GM18868 (cell line): ENCODE results near the gene PRDM5.

Experiments
- ATAC-seq: cut with Tn5 transposase; IDR thresholded peaks from one replicate; pipeline ENCODE4 v1.9.1; 2021; ENCODE audit warnings: mild to moderate bottlenecking, moderate library complexity; ENCODE audit not compliant: unreplicated experiment

Gene PRDM5

DNA sequence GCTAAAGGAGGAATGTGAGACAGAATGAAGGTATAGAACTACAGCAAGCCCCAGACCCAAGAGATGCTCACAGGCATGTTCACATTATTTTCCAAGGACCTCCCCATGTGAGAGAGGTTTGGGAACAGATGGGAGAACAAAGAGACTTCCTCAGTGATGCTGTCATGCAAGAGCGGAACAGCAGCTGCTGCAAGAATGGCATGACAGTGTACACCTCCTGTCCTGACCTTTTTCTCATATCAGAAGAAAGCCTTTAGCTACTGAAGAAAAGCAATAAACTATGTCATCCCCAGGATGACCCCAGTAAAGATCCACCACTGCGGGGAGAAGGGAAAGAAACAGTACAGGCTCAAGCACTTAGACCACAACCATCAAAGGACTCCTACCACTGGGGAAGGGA lies 7.2 kb downstream of the PRDM5 start:
- no peak for ATAC-seq

DNA sequence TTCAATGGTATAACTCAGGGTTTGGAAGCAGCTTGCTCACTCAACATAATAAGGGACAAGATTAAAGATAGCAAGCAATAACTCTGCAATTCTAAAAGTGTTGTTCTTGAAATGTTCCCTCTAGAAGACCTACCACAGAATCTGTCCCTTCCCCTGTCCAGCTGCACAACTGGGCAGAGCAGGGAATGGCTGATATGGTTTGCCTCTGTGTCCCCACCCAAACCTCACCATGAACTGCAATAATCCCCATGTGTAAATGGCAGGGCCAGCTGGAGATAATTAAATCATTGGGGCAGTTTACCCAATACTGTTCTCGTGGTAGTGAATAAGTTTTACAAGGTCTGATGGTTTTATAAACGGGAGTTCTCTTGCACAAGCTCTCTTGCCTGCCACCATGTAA lies 19.1 kb downstream of the PRDM5 start:
- ATAC-seq = no peak

DNA sequence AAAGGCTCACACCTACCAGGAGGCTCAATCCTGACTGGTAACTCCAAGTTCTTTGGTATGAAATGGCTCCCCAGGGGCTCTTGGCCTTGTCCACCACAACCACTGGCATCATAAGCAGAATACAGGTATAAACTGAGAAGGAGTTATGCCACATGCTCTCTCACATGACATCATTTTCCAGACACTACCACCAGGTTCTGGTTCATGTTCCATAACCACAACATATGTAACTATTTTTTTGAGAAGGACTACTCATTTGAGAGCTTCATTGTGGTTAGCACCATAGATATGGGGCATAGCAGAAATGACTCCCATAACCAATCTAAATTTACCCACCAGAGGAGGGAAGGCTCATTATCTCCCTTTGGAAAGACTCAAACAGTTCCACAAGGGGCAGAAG lies 19.6 kb downstream of the PRDM5 start:
- ATAC-seq = no peak

DNA sequence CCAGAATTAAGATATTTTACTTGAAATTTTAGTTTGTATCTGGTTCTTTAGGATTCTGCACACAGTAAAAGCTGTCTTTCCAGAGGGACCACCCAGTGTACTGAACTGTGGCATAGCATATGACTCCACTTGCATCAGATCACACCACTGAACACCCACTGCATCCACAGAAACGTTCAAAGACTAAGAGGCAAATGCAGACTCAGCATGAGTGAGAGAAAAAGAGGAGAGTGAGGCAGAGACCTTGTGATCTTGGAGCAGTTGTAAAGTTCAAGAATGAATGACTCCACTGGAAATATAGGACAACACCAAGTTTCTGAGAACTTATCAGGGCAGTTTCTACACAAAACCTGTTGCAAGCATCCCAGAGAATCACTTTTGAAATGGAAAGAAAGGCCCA lies 20.8 kb downstream of the PRDM5 start:
- no peak for ATAC-seq

- ATAC-seq = no peak
Observed at GRCh38 chr4:120897981-120898719, 24.4 kb downstream of the PRDM5 start.

GRCh38 chr4:120895554-120895953 lies 27.0 kb downstream of the PRDM5 start:
- ATAC-seq = no peak

GRCh38 chr4:120893314-120893713 lies 29.2 kb downstream of the PRDM5 start:
- ATAC-seq = no peak

DNA sequence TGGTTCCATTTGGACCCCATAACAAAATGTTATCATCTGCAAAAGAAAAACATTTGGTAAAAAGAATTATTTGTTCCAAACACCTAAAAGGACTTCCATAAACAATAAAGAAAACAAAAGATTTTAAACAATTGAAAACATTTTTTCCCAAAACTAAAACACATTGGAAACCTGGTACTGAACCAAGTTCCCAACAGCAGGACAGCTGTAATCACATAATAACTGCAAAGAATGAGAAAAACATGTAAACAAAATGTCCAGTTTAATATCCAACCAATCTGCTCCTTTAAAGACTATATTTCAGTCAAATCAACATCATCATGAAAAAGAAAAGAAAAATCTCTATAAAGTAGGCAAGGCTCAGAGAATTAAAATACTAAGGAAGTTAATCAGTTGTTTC lies 36.3 kb downstream of the PRDM5 start:
- no peak for ATAC-seq

DNA sequence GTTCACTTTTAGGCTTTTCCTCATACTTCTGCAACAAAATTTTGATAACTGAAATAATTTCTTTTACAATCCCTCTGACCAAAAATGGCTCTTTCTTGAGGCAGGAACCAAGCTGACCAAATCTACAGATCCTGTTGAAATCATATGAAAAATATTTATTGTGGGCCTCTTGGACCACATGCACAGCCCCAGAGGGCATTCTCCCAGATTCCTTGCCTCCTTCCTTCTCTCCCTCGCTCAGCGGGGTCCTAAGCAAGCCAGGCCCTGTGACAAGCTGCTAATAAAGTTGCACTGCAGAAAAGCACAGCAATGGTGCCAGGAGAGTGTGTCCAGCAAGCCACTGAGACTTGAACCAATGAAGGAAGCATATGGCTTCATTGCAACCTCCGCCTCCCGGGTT lies 40.7 kb downstream of the PRDM5 start:
- no peak for ATAC-seq

- no peak for ATAC-seq
Observed at GRCh38 chr4:120881351-120881750, 41.2 kb downstream of the PRDM5 start.

- ATAC-seq = no peak
Observed at GRCh38 chr4:120877021-120877420, 45.5 kb downstream of the PRDM5 start.

DNA sequence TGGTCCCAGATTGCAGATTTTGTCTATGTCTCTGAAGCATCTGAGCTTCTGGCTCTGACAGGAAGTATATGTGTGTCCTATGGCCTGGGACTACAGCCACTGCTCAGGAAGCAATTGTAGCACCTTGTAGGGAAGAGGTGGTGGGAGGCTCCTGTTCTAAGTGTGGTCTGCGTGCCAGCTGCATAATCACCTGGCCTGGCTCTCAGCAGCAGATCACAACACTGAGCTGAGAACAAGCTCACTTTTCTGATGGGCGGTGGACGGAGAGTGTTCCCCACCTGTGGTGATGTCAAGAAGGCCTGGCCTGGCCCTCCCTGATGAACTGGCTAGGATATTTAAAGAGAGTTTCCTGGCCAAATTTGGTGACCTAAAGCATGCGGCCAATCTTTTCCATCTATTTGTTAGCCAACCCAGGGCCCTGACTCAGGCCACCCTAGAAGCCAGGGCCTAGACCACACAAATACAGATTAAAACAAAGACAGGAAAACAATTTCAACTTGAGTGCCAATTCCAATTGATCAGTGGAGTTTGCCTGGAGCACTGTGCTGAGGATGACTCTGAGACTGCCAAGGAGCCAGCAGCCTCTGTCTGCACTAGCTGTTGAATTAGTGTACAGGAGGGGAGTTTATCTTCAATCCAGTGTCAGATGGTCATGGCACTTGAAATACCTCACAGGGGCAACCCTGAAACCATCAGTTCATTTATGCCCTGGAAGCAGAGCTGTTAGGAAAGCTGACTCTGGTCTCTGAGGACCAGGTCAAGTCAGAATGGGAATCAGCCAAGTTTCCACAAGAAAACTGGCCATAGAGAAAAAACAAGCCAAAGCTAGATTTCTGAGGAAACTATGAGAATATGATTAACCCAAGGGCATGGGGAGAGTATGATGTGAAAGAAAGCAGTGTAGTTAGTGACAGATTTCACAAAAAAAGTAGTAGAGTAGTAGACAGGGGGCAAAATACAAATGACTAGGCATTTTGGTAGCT lies 47.4 kb downstream of the PRDM5 start:
- ATAC-seq = no peak

GRCh38 chr4:120873554-120873953 lies 49.0 kb downstream of the PRDM5 start:
- no peak for ATAC-seq

- no peak for ATAC-seq
Observed at GRCh38 chr4:120871173-120871572, 51.4 kb downstream of the PRDM5 start.

DNA sequence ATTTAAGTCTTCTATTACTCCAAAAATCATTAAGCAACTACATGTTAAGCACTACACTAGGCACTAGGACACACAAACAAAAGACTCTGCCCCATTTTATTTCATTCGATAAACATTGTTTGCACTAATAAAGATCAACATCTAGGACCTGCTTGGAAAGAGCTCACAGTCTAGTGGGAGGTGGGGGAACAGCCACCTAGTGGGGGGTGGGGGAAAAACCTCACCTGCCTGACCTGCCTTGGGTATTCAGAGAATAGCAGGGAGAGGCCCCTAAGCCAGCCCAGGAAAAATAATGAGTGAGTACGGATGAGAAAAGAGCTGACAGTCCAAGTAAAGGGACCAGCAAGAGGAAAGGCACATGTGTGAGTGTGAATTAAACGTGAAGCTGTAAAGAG lies 52.2 kb downstream of the PRDM5 start:
- no peak for ATAC-seq

DNA sequence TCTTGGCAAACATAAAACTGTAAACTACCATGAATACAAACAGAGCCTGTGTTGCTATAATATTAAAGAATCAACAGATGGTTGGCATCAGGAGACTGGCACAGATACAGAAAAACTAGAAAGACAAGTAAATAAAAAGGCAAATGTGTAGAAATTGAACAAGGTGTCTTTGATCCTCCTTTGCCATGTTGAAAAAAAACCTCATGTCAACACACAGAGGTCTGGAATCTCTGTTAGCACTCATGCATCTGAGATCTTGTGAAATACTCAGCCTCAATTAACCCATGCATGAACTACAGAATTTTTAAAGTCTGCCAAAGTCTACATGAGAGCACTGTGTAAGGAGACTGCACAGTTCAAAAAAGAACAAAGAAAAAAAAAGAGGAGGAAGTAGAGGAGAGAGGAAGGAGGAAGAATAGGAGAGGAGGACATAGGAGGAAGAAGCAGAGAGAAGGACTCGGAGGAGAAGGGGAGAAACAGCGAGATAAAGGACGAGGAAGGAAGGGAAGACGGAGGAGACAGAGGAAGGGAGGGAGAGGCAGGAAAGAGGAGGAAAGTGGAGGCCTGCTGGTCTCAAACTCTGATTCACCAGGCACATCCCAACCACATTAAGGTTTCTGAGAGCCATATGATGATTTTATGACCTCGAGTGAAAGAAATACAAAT lies 52.8 kb downstream of the PRDM5 start:
- no peak for ATAC-seq

GRCh38 chr4:120867506-120867905 lies 55.0 kb downstream of the PRDM5 start:
- ATAC-seq = no peak

DNA sequence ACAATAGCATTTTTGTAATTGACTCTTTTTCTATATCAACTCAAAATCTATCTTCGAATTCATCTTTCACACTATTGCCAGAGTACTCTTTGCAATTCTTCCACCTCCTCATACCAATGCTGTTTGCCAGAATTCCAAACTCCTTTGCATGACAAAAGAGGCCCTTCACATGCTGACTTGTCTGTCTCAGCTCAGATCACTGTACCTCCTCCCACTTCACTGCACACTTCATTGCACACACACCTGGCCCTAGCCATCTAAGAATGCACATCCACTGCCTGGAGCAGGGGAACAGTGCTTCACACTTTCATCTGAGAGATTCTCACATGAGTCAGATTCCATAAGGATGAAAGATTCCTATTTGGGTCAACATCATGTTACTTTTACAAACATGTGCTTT lies 56.5 kb downstream of the PRDM5 start:
- ATAC-seq = peak; percentile 83

GRCh38 chr4:120864969-120865368 lies 57.6 kb downstream of the PRDM5 start:
- no peak for ATAC-seq

DNA sequence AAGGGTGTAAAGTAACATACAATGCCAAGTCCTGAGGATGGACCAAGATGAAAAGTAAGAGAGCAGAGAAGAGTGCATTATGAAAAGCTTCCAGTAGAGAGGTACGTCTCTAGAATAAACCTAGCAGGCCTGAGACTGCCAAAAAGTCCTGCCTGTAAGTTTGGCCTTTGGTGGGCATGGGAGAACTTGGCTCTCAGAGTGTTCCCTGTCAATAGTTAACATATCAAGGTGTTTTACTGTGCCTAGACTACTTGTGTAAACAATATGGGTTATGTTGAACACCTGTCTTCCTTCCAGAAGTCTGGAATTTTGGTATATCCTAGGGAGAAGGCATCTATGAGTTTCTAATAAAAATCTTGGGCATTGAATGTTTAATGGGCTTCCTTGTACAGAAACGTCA lies 60.1 kb downstream of the PRDM5 start:
- ATAC-seq = no peak

DNA sequence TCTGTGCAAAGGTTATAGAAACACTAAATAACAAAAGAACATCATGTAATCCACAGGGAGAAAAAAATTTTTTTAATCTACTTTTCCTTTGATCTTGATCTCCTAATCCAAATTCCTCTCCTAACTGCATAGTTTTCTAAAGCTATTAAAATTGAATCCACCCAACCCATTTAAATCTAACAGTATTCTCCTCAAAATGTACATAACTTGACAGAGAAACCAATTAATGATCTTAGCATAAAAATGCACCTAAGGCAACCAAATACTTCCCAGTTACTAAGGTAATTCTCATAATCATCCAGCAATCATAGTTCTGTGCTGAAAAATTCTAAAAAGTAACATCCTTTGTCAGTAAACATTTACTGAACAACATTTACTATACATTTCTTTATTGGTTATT lies 60.7 kb downstream of the PRDM5 start:
- ATAC-seq = no peak

DNA sequence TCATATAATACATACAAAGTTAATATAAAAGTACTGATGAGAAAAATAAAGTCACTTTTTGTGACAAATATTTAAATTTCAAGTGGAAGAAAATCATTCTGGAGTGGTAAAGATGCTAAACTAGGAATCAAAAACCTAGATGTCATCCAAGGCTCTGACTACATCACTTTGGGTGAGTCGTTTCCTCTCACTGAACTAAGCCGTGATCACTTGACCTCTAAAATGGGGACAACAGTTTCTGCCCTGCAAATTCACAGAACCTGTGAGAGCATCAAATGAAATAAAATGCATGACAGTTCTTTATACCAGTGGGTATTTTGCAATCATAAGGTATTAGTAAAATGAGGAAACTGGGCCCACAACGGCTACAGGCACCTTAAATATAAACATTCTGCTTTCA lies 63.8 kb downstream of the PRDM5 start:
- no peak for ATAC-seq
